ENCODE measurements around the gene LIMS1.
"Not testable (repeated sequence)": the region's sequence is repeated elsewhere in the genome, so short reads cannot be mapped to it uniquely, and the experiment has no call there.

Gene LIMS1

GRCh38 chr2:108670282-108670681 lies 136.0 kb downstream of the LIMS1 start:
- not testable (repeated sequence) for DNase-seq

GRCh38 chr2:108672200-108672805 lies 138.0 kb downstream of the LIMS1 start:
- not testable (repeated sequence) for DNase-seq

- DNase-seq = not testable (repeated sequence)
Observed at GRCh38 chr2:108676522-108676921, 142.3 kb downstream of the LIMS1 start.

- DNase-seq = not testable (repeated sequence)
Observed at GRCh38 chr2:108677239-108677744, 143.0 kb downstream of the LIMS1 start.

GRCh38 chr2:108678198-108678651 lies 144.0 kb downstream of the LIMS1 start:
- not testable (repeated sequence) for DNase-seq

- DNase-seq = not testable (repeated sequence)
Observed at GRCh38 chr2:108680805-108681204, 146.5 kb downstream of the LIMS1 start.

- DNase-seq = not testable (repeated sequence)
Observed at GRCh38 chr2:108688818-108689756, 154.8 kb downstream of the LIMS1 start.

GRCh38 chr2:108690001-108690400 lies 155.7 kb downstream of the LIMS1 start:
- DNase-seq = not testable (repeated sequence)

- DNase-seq = no peak
Observed at GRCh38 chr2:108691447-108691846, 157.2 kb downstream of the LIMS1 start.

- DNase-seq = no peak
Observed at GRCh38 chr2:108701208-108701607, 166.9 kb downstream of the LIMS1 start.

GRCh38 chr2:108701806-108702205 lies 167.5 kb downstream of the LIMS1 start:
- DNase-seq = no peak

- DNase-seq = no peak
Observed at GRCh38 chr2:108704871-108705270, 170.6 kb downstream of the LIMS1 start.

- DNase-seq = no peak
Observed at GRCh38 chr2:108707300-108707699, 173.0 kb downstream of the LIMS1 start.

- DNase-seq = not testable (repeated sequence)
Observed at GRCh38 chr2:108716971-108717370, 182.7 kb downstream of the LIMS1 start.

GRCh38 chr2:108719149-108720044 lies 185.1 kb downstream of the LIMS1 start, which contains the start of gene RANBP2:
Gene RANBP2, plus strand, starts transcription at chr2:108719482. Its CDS starts 125 bp downstream, at chr2:108719607.
- DNase-seq = peak; percentile 96

GRCh38 chr2:108726048-108726447 lies 191.8 kb downstream of the LIMS1 start:
- not testable (repeated sequence) for DNase-seq

- DNase-seq = not testable (repeated sequence)
Observed at GRCh38 chr2:108734656-108735055, 200.4 kb downstream of the LIMS1 start.

Data from activated T-cell treated with anti-CD3 and anti-CD28 coated beads, Interleukin-2, amount 50 U/mL, for 1 hour (primary cell).